ENCODE results near the gene PSMD11. TPM values are rescaled to one million over a fixed set of nuclear protein-coding genes. Genes with fewer than 3 reads are reported as not detected.

Gene PSMD11
- total RNA-seq, 4 donors from 2014 or later = 41.7 to 68.7 (median 64.9) TPM

DNA sequence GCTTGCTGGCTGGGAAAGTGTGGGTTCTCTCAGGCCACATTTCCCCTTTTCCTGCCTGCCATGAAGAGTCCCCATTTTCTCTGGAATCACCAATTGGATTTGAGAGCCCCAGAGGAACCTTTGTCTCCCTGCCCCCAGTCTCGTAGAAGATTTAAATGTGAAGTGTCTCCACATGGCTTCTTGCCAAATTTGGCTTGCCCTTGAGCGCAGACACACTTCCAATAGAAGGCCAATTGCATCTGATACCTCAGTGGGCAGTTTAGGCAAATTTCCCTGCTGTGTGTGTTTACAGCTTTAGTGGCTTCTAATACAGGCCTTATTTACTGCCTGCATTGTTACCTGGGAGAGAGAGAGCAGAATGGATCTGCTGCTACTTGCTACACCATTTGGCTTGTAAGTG lies 72.1 kb downstream of the PSMD11 start:
- TF ChIP-seq POLR2A (IDR thresholded peaks at IDR 0.05) (no peak), POLR2AphosphoS5 (IDR thresholded peaks at IDR 0.05) (no peak), EP300 (IDR thresholded peaks at IDR 0.05) (no peak)
- TF ChIP-seq, protein P1, sequence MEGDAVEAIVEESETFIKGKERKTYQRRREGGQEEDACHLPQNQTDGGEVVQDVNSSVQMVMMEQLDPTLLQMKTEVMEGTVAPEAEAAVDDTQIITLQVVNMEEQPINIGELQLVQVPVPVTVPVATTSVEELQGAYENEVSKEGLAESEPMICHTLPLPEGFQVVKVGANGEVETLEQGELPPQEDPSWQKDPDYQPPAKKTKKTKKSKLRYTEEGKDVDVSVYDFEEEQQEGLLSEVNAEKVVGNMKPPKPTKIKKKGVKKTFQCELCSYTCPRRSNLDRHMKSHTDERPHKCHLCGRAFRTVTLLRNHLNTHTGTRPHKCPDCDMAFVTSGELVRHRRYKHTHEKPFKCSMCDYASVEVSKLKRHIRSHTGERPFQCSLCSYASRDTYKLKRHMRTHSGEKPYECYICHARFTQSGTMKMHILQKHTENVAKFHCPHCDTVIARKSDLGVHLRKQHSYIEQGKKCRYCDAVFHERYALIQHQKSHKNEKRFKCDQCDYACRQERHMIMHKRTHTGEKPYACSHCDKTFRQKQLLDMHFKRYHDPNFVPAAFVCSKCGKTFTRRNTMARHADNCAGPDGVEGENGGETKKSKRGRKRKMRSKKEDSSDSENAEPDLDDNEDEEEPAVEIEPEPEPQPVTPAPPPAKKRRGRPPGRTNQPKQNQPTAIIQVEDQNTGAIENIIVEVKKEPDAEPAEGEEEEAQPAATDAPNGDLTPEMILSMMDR (IDR thresholded peaks at IDR 0.05) = no peak
- H3K27ac ChIP-seq = no peak overlapping the region
- ATAC-seq = no peak

DNA sequence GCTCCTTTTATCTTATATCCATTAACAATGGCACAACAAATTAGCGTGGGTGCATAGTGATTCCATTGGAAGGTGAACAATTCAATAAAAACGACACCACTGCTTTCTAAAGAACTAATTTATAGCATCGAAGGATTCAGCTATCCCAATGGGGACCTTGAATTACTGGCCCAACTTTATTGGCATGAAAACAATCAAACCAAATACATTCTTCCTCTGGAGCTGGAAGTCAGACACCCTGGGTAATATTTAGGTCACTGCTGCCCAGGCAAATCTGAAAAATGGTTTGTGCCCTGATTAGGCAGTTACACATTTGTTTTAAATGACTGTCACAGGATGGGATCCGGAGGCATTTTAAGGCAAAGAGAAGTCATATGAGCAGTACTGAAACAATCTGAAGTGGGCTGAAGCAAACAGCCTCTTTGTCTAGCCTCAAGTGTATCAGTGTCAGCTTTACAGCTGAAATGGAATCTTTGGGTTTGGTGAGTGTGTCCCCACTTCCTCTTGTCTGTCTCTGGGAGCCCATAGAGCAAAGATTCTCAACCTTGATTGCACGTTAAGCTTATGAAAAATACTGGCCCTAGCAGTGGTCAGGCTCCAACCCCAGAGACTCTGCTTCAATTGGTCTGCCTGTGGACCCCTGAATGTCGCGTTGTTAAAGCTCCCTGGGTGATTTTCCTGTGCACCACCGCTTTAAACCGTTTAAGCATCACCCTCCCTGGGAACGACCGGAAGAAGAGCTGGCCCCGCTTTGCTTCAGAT lies 72.8 kb downstream of the PSMD11 start:
- Histone ChIP-seq H3K36me3 (no peaks in the 10 kb centered on the region), H3K27me3 (no peaks in the 10 kb centered on the region), H3K4me3 (no peak overlapping the region), H3K9me3 (no peaks in the 10 kb centered on the region), H3K27ac (no peak overlapping the region), H3K4me1 (peaks cover 0 to 20% (median 9%) of the 10 kb centered on the region in 3 donors)
- ATAC-seq = no peak
- 72 to 78% methylated on average over 8 to 12 of the region's 12 CpGs for WGBS, 2 donors (ENCODE audit: low coverage in 1 of 2)
- TF ChIP-seq EP300 (IDR thresholded peaks at IDR 0.05) (no peak), POLR2A (IDR thresholded peaks at IDR 0.05) (no peak), POLR2AphosphoS5 (IDR thresholded peaks at IDR 0.05) (no peak)
- TF ChIP-seq, protein P1 (IDR thresholded peaks at IDR 0.05) = no peak

More for the DNA sequence above, 72.1 kb downstream of the PSMD11 start:
- 6% methylated on average over 2 of the region's 2 CpGs; no CpG with 5 or more reads in 1 of the 2 donors for WGBS, 2 donors (ENCODE audit: low coverage in 1 of 2)
- Histone ChIP-seq H3K4me1 (peaks cover 0 to 20% (median 9%) of the 10 kb centered on the region in 3 donors), H3K9me3 (no peaks in the 10 kb centered on the region), H3K27me3 (no peaks in the 10 kb centered on the region), H3K36me3 (no peaks in the 10 kb centered on the region), H3K4me3 (no peak overlapping the region)

DNA sequence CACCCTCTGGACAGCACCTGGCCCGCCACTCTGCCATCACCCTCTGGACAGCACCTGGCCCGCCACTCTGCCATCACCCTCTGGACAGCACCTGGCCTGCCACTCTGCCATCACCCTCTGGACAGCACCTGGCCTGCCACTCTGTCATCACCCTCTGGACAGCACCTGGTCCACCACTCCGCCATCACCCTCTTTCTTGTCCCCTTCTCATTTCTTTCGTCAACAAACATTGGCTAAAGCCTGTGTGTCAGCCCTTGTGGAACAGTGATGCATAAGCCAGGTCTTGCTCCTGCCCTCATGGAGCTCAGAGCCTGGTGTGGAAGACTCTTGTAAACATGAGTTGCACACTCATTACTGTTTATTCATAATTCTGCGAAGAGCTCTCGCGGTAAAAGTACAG lies 73.7 kb downstream of the PSMD11 start:
- 91 to 97% methylated on average over 4 to 5 of the region's 7 CpGs for WGBS, 2 donors (ENCODE audit: low coverage in 1 of 2)
- no peaks in the 10 kb centered on the region for H3K36me3 ChIP-seq

DNA sequence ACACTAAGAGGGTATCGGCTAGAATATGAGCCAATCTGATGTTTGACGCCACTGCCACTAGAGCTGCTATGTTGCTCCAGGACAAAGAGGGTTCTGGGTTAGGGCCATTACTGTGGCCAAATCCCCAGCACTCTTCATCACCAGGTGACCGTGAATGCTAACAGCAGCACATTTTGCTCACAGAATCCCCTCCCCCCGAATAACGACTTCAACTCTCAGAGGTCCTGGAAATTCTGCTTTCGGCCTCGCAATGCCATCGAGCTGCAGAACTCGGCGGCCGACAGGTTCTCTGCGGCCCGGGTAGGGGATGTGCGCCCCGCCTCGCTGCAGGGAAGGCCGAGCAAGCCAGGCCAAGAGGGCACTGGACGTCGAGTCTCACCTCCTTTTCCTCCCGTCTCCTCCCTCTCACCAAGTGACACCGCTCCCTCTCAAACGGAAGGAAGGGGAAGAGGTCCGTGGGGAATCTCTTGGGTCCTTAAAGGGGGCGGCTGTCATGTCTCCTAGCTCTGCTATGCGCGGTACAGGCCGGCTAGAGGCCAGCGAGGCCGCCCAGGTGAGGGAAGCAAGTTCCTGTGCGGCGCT lies 74.4 kb downstream of the PSMD11 start:
- Histone ChIP-seq H3K4me1 (peaks cover 0 to 20% (median 9%) of the 10 kb centered on the region in 3 donors), H3K27ac (peak overlapping the region in 1 of 4 donors; percentile 17), H3K4me3 (peak overlapping the region; percentile 29 to 59), H3K27me3 (no peaks in the 10 kb centered on the region), H3K36me3 (no peaks in the 10 kb centered on the region), H3K9me3 (no peaks in the 10 kb centered on the region)
- no peak for ATAC-seq
- no peak for TF ChIP-seq EP300 (IDR thresholded peaks at IDR 0.05)
- no peak for TF ChIP-seq POLR2AphosphoS5 (IDR thresholded peaks at IDR 0.05)
- TF ChIP-seq, protein P1 (IDR thresholded peaks at IDR 0.05) = no peak
- no peak for TF ChIP-seq POLR2A (IDR thresholded peaks at IDR 0.05)
- WGBS, 2 donors (ENCODE audit: low coverage in 1 of 2) = 23 to 53% methylated on average over 6 to 7 of the region's 31 CpGs

More for the DNA sequence above, 73.7 kb downstream of the PSMD11 start:
- H3K27ac ChIP-seq = no peak overlapping the region
- no peak overlapping the region for H3K4me3 ChIP-seq
- TF ChIP-seq, protein P1 (IDR thresholded peaks at IDR 0.05) = no peak
- TF ChIP-seq POLR2AphosphoS5 (IDR thresholded peaks at IDR 0.05) (no peak), POLR2A (IDR thresholded peaks at IDR 0.05) (no peak), EP300 (IDR thresholded peaks at IDR 0.05) (no peak)
- no peaks in the 10 kb centered on the region for H3K9me3 ChIP-seq
- H3K4me1 ChIP-seq = peaks cover 0 to 20% (median 9%) of the 10 kb centered on the region in 3 donors
- H3K27me3 ChIP-seq = no peaks in the 10 kb centered on the region
- no peak for ATAC-seq

Measured in gastroesophageal sphincter (tissue), 4 donors.